ENCODE data around the gene SCN2A.
A peak's percentile ranks its signal among the peaks of the same experiment; 100 is the strongest.

SCN2A gene

DNA sequence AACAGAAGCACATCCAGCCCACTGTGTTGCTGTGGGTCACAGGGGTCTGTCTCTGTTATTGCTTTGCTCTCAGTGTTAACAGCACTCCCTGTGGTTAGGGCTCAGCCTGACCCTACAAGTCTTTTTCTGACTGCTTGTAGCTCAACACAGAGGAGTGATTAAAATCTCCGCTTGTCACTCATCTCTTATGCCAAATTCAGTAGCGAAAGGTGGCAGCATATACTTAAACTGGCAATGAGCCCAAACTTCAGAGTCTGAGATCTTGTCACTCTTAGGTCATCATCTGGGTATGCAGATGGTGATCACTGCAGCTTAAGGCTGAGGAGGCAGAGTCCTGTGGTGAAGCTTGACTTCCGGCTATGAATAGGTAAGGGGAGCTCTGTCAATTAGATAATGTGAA is 167.0 kb downstream of the SCN2A start:
- no peak; the same call in 1 of the 2 replicates for TF ChIP-seq GATA2 (IDR thresholded peaks at IDR 0.05; ENCODE audit: low read depth, low read length)
- TF ChIP-seq GATA3 (IDR thresholded peaks at IDR 0.05; ENCODE audit: low read depth, low read length) = no peak

DNA sequence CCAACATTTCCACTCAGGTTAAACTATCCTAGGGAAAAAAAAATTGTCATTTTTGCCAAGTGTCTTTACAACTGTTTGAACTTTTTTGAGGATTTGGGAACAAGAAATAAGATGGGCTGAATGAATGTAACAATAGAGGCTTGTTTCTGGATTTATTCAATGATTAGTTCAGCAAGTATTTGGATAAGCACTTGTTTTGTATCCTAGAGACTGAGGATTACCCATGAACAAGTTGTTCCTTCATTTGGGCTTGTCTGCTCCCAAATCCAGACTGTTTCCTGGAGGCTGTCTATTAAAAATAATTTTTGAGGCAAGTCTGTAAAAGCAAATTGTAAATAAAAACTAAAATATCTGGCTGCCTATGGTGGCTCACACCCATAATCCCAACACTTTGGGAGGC is 168.3 kb downstream of the SCN2A start:
- TF ChIP-seq GATA2 (IDR thresholded peaks at IDR 0.05; ENCODE audit: low read depth, low read length) (no peak), GATA3 (IDR thresholded peaks at IDR 0.05; ENCODE audit: low read depth, low read length) (no peak)

DNA sequence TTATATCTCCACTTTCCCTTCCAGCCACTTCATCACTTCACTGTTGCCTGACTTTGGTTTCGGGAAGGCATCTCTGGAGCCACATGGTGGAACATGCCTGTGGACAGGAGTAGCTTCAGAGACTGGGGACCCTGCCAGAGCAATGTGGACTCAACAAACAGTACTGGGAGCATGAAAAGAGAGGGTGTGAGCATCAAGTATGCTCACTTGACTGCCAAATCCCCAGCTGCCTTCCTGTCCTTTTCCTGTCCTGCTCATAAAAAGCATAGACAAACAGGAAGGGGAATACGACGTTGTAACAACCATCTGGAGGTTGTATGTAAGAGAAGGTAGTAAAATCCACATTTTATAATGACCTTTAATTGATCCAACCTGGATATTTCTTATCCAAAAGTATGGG is 169.0 kb downstream of the SCN2A start:
- no peak for TF ChIP-seq GATA2 (IDR thresholded peaks at IDR 0.05; ENCODE audit: low read depth, low read length)
- no peak for TF ChIP-seq GATA3 (IDR thresholded peaks at IDR 0.05; ENCODE audit: low read depth, low read length)

DNA sequence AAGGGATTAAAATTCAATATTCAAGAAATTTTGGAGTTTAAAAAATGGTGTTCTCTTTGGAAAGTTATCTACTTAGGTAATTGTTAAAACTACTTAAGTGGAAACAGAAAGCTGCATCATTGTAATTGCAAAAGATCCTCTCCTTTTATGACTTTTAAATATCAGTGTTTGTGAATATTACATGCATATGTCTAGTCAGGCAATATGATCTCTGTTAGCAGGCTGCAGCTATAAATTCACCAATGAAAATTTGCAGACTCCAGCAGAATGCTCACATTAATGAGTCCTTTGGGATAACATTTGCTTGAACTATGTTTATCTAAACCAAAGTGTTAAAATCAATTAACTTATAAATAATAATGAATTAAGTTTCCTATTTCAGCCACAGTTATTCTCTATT is 171.1 kb downstream of the SCN2A start:
- TF ChIP-seq GATA3 (IDR thresholded peaks at IDR 0.05; ENCODE audit: low read depth, low read length) = no peak
- TF ChIP-seq GATA2 (IDR thresholded peaks at IDR 0.05; ENCODE audit: low read depth, low read length) = no peak

DNA sequence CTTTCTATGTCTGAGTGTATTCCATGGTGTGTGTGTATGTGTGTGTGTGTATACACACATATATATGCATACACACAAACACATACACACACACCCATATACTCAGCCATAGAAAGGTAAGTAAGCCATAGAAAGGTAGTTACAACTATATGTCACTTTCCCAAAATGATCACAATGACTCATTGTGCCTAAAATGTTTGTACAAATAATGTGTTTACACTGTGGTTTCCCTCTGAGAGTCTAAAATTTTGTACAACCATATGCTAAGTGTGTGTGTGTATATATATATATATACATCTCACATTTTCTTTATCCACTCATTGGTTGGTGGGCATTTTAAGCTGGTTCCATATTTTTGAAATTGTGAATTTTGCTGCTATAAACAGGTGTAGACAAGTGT is 175.0 kb downstream of the SCN2A start:
- TF ChIP-seq GATA2 (IDR thresholded peaks at IDR 0.05; ENCODE audit: low read depth, low read length) = no peak
- TF ChIP-seq GATA3 (IDR thresholded peaks at IDR 0.05; ENCODE audit: low read depth, low read length) = no peak

DNA sequence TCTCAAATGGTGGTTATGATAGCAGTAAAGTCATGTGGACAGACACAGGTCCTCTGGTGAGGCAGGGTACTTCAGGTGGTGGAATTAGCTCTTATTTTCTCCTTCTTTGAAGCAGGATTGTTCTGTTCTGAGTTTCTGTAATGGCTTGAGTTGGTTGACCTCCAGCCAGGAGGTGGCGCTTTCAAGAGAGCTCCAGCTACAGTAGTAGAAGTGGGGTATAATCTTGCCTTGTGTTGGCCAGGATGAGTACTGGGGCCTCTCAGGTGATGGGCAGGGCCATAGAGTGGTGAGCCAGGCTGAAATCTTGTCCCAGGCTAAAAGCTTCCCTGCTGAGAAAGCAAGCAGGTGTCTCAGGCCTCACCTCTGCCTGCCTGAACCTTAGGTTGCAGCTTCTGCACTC is 177.8 kb downstream of the SCN2A start:
- TF ChIP-seq GATA2 (IDR thresholded peaks at IDR 0.05; ENCODE audit: low read depth, low read length) (no peak), GATA3 (IDR thresholded peaks at IDR 0.05; ENCODE audit: low read depth, low read length) (no peak)

- TF ChIP-seq GATA3 (IDR thresholded peaks at IDR 0.05; ENCODE audit: low read depth, low read length) = no peak
- TF ChIP-seq GATA2 (IDR thresholded peaks at IDR 0.05; ENCODE audit: low read depth, low read length) = no peak
Measured at GRCh38 chr2:165420231-165420630, 181.0 kb downstream of the SCN2A start.

DNA sequence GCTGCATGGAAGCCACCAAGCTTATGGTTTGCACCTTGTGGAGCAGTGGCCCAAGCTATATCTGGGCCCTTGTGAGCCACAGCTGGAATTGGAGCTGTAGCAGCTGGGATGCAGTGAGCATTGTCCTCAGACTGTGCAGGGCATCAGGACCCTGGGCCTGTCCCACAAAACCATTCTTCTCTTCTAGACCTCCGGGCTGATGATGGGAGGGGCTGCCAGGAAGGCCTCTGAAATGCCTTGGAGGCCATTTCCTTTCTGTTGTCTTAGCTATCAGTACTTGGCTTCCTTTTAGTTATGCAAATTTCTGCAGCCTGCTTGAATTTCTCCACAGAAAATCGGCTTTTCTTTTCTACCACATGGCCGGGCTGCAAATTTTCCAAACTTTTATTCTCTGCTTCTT is 183.9 kb downstream of the SCN2A start:
- TF ChIP-seq GATA3 (IDR thresholded peaks at IDR 0.05; ENCODE audit: low read depth, low read length) (no peak), GATA2 (IDR thresholded peaks at IDR 0.05; ENCODE audit: low read depth, low read length) (no peak)

DNA sequence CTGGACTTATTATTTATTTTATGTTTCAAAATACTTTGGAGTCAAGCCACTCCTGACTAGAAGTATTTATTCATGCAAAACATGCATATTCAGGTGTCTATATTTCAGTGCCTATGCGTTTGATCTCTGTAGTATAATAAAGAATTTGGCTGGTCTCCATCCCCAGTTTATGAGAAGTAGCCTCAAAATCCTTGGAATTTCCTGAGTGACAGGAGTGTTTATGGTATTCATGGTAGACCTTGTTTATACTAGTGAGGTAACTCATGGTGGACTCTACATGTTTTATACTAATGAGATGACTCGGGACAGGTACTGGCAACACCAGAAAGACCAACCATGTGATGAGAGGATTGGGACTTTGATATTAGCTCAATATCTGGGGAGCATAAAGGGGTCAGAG is 186.3 kb downstream of the SCN2A start:
- TF ChIP-seq GATA2 (IDR thresholded peaks at IDR 0.05; ENCODE audit: low read depth, low read length) (no peak), GATA3 (IDR thresholded peaks at IDR 0.05; ENCODE audit: low read depth, low read length) (no peak)

DNA sequence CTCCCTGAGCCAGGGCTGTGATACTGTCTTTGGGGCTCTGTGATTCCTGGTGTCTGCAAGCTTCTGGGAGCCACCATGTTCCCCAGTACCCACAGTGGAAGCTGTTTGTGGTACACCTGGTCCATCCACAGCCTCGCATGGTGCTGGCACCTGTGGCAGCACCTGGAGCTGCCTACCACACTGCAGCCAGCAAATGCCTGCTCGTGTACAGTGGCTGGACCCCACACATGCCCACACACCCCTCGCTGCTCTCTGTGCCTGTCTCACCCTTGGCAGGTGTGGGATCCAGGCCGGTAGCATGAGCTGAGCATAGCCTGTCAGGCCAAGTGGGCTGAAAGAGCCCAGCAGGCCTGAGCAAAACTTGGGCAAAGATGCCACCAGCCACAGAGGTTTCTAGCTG is 188.5 kb downstream of the SCN2A start:
- TF ChIP-seq GATA2 (IDR thresholded peaks at IDR 0.05; ENCODE audit: low read depth, low read length) (no peak), GATA3 (IDR thresholded peaks at IDR 0.05; ENCODE audit: low read depth, low read length) (no peak)

DNA sequence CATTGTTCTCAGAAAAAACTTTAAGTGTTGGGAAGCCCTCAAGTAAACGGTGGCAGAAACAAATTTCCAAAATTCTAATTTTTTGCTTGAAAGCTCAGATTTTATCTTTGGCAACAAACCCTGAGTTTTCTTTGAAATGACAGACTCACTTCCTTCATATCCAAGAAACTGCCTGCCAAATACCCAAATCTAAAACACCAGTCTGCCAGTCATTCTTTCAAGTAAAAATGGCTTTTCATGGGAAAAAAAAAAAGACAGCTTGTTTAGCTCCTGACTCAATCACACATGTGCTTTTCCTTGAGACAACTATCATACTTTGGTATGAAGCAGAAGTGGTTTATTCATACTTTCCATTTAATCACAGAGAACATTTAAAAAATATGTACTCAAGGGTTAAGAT is 189.7 kb downstream of the SCN2A start:
- TF ChIP-seq GATA2 (IDR thresholded peaks at IDR 0.05; ENCODE audit: low read depth, low read length) = no peak
- no peak for TF ChIP-seq GATA3 (IDR thresholded peaks at IDR 0.05; ENCODE audit: low read depth, low read length)

- TF ChIP-seq GATA3 (IDR thresholded peaks at IDR 0.05; ENCODE audit: low read depth, low read length) (no peak), GATA2 (IDR thresholded peaks at IDR 0.05; ENCODE audit: low read depth, low read length) (peak; percentile 16; the same call in 1 of the 2 replicates)
Measured at GRCh38 chr2:165431014-165431413, 191.8 kb downstream of the SCN2A start.

DNA sequence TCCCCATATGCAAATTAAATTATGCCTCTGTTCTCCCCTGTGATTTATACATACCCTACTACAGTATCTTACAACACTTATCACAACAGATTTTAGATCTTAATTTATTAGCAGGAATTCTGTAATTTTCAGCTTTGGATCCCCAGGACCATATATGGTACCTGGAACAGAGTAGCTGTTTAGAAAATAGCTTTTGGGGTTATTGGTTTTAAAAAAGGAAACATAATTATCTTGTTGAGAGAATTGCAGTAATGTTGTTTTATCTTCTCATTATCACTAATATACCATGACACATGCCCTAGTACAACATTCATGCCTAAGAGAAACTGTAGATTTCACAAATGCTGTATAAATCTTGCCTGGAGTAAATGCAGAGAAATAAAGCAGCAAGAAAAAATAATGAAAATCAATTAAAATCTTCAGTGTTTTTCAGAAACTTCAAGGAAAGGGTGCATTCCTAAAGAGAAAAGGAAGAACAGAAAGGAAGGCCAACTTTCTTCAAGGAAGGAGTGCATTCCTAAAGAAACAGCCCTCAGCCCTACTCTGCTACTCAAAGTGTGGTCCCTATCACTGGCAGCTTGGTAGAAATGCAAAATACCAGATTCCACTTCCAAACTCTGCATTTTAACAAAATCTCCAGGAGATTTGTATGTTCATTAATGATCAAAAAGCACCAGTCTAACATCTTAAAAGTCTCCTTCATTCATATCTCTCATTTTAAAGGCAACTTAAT is 193.2 kb downstream of the SCN2A start:
- TF ChIP-seq GATA2 (IDR thresholded peaks at IDR 0.05; ENCODE audit: low read depth, low read length) (no peak), GATA3 (IDR thresholded peaks at IDR 0.05; ENCODE audit: low read depth, low read length) (0 out of 2 replicates have a peak, but pooled peaks have one; percentile 13)

DNA sequence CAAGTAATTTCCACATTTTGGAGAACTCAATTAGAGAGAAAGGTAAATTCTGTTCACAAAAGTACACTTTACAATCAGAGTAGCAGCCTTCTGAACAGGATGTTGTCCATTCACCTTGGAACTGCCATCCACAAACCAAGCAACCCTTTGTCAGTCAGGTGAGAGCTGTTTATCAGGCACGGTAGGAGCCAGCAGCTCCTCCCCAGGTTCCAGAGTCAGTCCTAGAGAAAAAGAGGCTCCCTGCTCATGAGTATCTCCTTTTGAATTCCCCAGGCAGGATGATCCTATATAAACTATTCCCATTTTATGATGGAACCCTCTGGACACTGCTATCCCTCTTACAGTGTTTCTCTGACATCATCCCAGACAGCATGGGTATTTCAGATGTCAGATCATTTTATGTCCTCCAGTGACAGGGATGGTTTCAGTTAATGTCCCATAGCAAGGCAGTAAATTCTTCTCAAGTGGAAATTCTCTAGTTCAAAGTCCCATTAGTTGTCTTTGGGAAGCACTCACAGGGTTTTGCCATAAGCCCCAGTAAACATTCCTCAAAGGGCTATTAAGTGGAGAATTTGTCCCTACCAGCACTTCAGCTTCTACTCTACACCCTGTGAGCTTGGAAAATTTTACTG is 195.8 kb downstream of the SCN2A start:
- TF ChIP-seq GATA2 (IDR thresholded peaks at IDR 0.05; ENCODE audit: low read depth, low read length) (no peak), GATA3 (IDR thresholded peaks at IDR 0.05; ENCODE audit: low read depth, low read length) (no peak)

- no peak for TF ChIP-seq GATA3 (IDR thresholded peaks at IDR 0.05; ENCODE audit: low read depth, low read length)
- no peak for TF ChIP-seq GATA2 (IDR thresholded peaks at IDR 0.05; ENCODE audit: low read depth, low read length)
Measured at GRCh38 chr2:165435611-165436010, 196.4 kb downstream of the SCN2A start.

All from SH-SY5Y (cell line).